Measurements from ENCODE around the gene NIPAL3. TPM values are rescaled to one million over a fixed set of nuclear protein-coding genes. Genes with fewer than 3 reads are reported as not detected.
"Not testable (repeated sequence)": the region's sequence is repeated elsewhere in the genome, so short reads cannot be mapped to it uniquely, and the experiment has no call there.

The NIPAL3 gene
- total and polyA plus RNA-seq, 4 donors, result 23.9 to 66.8 (median 25.3) TPM

DNA sequence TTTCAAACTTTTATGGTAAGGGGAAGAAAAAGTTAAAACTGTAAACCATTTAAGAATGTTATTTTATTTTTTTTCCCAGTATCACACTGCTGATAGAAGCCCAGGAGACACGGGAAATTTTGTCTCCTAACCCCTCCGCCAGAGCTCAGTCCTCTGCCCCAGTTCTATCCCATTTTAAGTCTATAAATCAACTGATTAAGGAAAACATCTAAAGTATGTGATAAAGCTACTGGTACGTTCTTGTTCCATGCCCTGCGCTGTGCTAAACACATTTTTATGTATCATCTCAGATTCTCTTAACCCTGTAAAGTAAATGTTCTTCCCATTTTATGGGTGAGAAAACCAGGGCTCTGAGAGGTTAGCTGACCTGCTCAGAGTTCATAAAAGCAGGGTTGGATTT, 34.7 kb downstream of the NIPAL3 start:
- WGBS (ENCODE audit: insufficient coverage), result no CpG with 5 or more reads among the region's 4 CpGs
- Histone ChIP-seq H3K4me3 (ENCODE audit: low read depth, low read length) (no peak overlapping the region), H3K36me3 (ENCODE audit: control insufficient read depth, insufficient read depth, low read length) (peaks cover 6% of the 10 kb centered on the region), H3K9me3 (ENCODE audit: control insufficient read depth, insufficient read depth, low read length) (no peaks in the 10 kb centered on the region), H3K27me3 (ENCODE audit: control insufficient read depth, insufficient read depth, low read length) (no peaks in the 10 kb centered on the region), H3K27ac (ENCODE audit: low read depth, low read length) (no peak overlapping the region), H3K4me1 (ENCODE audit: control insufficient read depth, insufficient read depth, low read length) (no peaks in the 10 kb centered on the region)
- DNase-seq (ENCODE audit: low read depth in 4 of 6, low spot score in 6 of 6), result no peak

DNA sequence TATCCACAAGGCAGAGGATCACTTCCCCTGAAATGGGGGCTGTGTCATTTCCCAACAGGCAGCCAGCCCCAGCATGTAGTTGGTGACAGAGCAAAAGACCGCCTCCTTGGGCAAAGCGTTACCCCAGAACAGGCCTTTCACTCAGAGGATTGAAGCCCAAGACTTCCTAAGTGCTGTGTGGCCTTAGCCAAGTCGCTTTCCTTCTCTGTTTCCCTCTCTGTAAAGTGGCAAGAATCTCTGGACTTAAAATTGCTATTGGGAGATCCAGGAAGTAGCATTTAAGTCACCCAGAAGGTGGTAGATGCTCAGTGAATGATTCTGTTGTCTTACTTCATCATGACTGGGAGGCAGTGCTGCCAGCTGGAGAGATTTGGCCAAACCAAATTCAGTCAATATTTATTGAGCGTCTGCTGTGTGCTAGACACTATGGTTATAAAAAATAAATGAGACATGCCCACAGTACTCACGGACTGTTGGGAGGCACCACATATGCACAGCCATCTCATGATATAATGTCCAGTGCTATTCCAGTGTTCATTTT, 35.3 kb downstream of the NIPAL3 start:
- Histone ChIP-seq H3K4me3 (ENCODE audit: low read depth, low read length) (no peak overlapping the region), H3K9me3 (ENCODE audit: control insufficient read depth, insufficient read depth, low read length) (no peaks in the 10 kb centered on the region), H3K27ac (ENCODE audit: low read depth, low read length) (no peak overlapping the region), H3K36me3 (ENCODE audit: control insufficient read depth, insufficient read depth, low read length) (peaks cover 8% of the 10 kb centered on the region), H3K4me1 (ENCODE audit: control insufficient read depth, insufficient read depth, low read length) (no peaks in the 10 kb centered on the region), H3K27me3 (ENCODE audit: control insufficient read depth, insufficient read depth, low read length) (no peaks in the 10 kb centered on the region)
- DNase-seq (ENCODE audit: low read depth in 4 of 6, low spot score in 6 of 6), result no peak
- WGBS (ENCODE audit: insufficient coverage), result 100% methylated on average over 3 of the region's 5 CpGs

DNA sequence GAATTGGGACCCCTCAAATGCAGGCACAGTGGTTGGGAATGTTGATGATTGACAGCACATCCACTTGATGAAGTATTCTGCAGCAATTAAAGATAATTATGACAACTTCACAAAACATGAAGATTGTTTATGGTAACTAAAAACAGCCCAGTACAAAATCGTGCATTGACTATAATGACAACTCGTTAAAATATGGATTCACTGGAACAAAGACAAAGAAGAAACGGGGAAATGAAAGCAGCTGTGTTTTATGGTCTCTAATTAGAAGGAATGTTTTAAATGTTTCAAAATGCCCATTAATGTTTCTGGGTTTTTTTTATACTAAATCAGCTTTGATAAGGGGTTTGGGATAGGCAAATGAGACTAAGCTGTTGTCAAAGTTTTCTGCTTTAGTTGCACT, 36.1 kb downstream of the NIPAL3 start:
- H3K4me1 ChIP-seq (ENCODE audit: control insufficient read depth, insufficient read depth, low read length), result no peaks in the 10 kb centered on the region
- no CpG with 5 or more reads among the region's 3 CpGs for WGBS (ENCODE audit: insufficient coverage)
- H3K9me3 ChIP-seq (ENCODE audit: control insufficient read depth, insufficient read depth, low read length), result no peaks in the 10 kb centered on the region
- H3K36me3 ChIP-seq (ENCODE audit: control insufficient read depth, insufficient read depth, low read length), result peaks cover 13% of the 10 kb centered on the region
- H3K27ac ChIP-seq (ENCODE audit: low read depth, low read length), result no peak overlapping the region
- peak in 1 of 6 donors; percentile 38 for DNase-seq (ENCODE audit: low read depth in 4 of 6, low spot score in 6 of 6)
- no peaks in the 10 kb centered on the region for H3K27me3 ChIP-seq (ENCODE audit: control insufficient read depth, insufficient read depth, low read length)
- no peak overlapping the region for H3K4me3 ChIP-seq (ENCODE audit: low read depth, low read length)

DNA sequence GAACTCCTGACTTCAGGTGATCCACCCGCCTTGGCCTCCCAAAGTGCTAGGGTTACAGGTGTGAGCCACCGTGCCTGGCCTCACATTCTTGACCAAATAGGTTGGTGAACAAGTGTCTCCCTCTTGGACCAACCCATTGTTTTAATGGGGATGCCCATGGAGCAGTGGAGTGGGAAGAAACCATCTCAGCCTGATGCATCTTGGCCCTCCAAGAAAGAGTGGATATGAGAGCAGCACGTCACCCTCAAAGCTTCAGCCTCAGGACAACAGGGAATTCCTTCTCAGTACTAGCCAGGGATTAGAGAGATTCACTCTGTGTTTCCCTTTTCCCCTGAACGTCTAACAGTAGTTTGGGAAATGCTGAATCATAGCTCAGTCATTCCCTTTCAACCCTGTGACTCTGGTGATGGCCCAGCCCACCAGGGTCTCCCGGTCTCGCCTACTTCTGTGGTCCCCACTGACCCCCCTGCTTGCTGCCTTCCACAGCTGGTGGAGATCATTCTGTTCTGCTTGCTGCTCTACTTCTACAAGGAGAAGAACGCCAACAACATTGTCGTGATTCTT, 37.4 kb downstream of the NIPAL3 start:
- 86% methylated on average over 7 of the region's 8 CpGs for WGBS (ENCODE audit: insufficient coverage)
- DNase-seq (ENCODE audit: low read depth in 4 of 6, low spot score in 6 of 6), result no peak
- Histone ChIP-seq H3K27ac (ENCODE audit: low read depth, low read length) (no peak overlapping the region), H3K4me1 (ENCODE audit: control insufficient read depth, insufficient read depth, low read length) (no peaks in the 10 kb centered on the region), H3K9me3 (ENCODE audit: control insufficient read depth, insufficient read depth, low read length) (no peaks in the 10 kb centered on the region), H3K36me3 (ENCODE audit: control insufficient read depth, insufficient read depth, low read length) (peaks cover 18% of the 10 kb centered on the region), H3K4me3 (ENCODE audit: low read depth, low read length) (no peak overlapping the region), H3K27me3 (ENCODE audit: control insufficient read depth, insufficient read depth, low read length) (no peaks in the 10 kb centered on the region)

DNA sequence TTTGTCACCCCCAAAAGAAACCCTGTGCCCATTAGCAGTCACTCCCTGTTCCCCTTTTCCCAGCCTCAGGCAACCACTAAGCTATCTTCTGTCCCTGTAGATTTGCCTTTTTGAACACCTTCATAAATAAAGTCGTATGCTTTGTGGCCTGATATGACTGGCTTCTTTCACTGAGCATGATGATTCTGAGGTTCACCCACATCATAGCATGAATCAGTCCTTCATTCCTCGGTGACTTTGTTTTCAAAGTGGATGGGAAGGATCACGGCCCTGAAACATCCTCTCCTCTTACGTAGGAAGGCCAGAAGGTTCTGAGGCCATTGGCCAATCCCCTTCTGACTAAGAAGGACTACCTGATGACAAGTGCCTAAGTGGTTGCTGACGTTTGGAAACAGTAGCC, 39.1 kb downstream of the NIPAL3 start:
- 86% methylated on average over 4 of the region's 5 CpGs for WGBS (ENCODE audit: insufficient coverage)
- Histone ChIP-seq H3K4me1 (ENCODE audit: control insufficient read depth, insufficient read depth, low read length) (no peaks in the 10 kb centered on the region), H3K27me3 (ENCODE audit: control insufficient read depth, insufficient read depth, low read length) (no peaks in the 10 kb centered on the region), H3K36me3 (ENCODE audit: control insufficient read depth, insufficient read depth, low read length) (peaks cover 15% of the 10 kb centered on the region), H3K4me3 (ENCODE audit: low read depth, low read length) (no peak overlapping the region), H3K9me3 (ENCODE audit: control insufficient read depth, insufficient read depth, low read length) (no peaks in the 10 kb centered on the region), H3K27ac (ENCODE audit: low read depth, low read length) (no peak overlapping the region)
- DNase-seq (ENCODE audit: low read depth in 4 of 6, low spot score in 6 of 6), result no peak

DNA sequence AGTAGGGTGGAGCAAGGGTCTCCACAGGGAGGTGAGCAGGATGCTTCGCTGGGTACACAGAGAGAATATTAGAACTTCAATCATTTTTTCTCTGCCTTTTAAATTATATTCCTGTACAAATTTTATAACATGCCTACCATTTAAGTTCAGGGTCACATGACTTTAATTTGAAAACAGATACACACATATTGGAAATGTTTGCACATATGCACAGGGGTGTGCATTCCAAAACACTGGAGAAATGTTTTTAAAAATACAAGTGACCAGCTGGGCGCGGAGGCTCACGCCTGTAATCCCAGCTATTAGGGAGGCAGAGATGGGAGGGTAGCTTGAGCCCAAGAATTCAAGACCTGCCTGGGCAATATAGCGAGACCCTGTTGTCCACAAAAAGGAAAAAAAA, 39.7 kb downstream of the NIPAL3 start:
- WGBS (ENCODE audit: insufficient coverage), result 100% methylated on average over 4 of the region's 5 CpGs
- DNase-seq (ENCODE audit: low read depth in 4 of 6, low spot score in 6 of 6), result no peak
- peaks cover 16% of the 10 kb centered on the region for H3K36me3 ChIP-seq (ENCODE audit: control insufficient read depth, insufficient read depth, low read length)
- no peaks in the 10 kb centered on the region for H3K27me3 ChIP-seq (ENCODE audit: control insufficient read depth, insufficient read depth, low read length)
- no peak overlapping the region for H3K4me3 ChIP-seq (ENCODE audit: low read depth, low read length)
- no peaks in the 10 kb centered on the region for H3K4me1 ChIP-seq (ENCODE audit: control insufficient read depth, insufficient read depth, low read length)
- H3K9me3 ChIP-seq (ENCODE audit: control insufficient read depth, insufficient read depth, low read length), result no peaks in the 10 kb centered on the region
- no peak overlapping the region for H3K27ac ChIP-seq (ENCODE audit: low read depth, low read length)

DNA sequence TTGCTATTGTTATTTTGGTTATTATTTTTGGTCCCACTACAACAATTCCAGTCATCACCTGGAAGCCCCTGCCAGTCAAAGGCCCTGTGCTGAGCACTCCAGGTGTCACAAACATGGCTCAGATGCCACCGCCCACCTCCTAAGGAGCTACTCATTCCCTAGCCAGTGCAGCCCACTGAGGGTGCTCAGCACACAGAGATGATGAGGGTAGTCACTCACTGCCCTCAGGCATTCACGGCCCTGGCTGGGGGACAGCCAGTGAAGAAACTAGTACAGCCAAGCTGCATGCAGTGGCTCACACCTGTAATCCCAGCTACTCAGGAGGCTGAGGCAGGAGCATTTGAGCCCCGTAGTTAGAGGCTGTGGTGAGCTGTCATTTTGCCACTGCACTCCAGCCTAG, 42.3 kb downstream of the NIPAL3 start:
- no peak for DNase-seq (ENCODE audit: low read depth in 4 of 6, low spot score in 6 of 6)
- H3K4me1 ChIP-seq (ENCODE audit: control insufficient read depth, insufficient read depth, low read length), result no peaks in the 10 kb centered on the region
- no peaks in the 10 kb centered on the region for H3K27me3 ChIP-seq (ENCODE audit: control insufficient read depth, insufficient read depth, low read length)
- H3K9me3 ChIP-seq (ENCODE audit: control insufficient read depth, insufficient read depth, low read length), result no peaks in the 10 kb centered on the region
- no peak overlapping the region for H3K4me3 ChIP-seq (ENCODE audit: low read depth, low read length)
- WGBS (ENCODE audit: insufficient coverage), result 83% methylated on average over 2 of the region's 3 CpGs
- no peak overlapping the region for H3K27ac ChIP-seq (ENCODE audit: low read depth, low read length)
- H3K36me3 ChIP-seq (ENCODE audit: control insufficient read depth, insufficient read depth, low read length), result peaks cover 15% of the 10 kb centered on the region

DNA sequence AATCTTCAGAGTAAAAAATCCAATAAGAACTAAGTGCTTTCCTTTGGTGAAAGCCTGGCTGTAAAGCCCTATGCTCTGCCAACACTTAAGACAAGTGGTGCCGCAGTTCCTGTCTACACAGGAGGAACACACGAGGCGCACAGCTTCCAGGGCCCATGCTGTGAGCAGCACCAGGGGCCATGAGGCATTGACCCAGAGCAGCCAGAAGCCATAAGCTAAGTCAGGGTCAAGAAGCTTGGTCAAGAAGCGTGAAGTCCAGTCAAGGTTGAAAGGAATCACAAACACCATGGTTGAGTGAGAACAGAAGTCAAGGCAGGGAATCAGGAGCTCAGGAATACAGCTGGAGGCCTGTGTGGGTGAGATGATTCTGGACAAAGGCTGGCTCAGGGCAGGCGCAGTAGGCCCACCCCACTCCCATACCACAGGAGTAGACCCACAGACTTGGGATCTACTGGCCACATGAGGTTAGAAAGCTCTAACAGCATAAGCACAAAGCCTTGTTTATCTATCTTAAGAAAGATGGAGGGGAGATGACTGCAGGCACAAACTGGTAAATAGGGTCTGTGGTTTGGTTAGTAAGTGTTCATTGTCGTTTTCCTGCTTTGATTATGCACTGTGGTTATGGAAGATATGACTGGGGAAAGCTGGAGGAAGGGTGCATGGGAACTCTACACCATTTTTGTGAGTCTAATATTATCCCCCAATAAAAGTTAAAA, 44.1 kb downstream of the NIPAL3 start:
- H3K27ac ChIP-seq (ENCODE audit: low read depth, low read length), result no peak overlapping the region
- H3K9me3 ChIP-seq (ENCODE audit: control insufficient read depth, insufficient read depth, low read length), result no peaks in the 10 kb centered on the region
- peaks cover 3% of the 10 kb centered on the region for H3K4me1 ChIP-seq (ENCODE audit: control insufficient read depth, insufficient read depth, low read length)
- no peak overlapping the region for H3K4me3 ChIP-seq (ENCODE audit: low read depth, low read length)
- peaks cover 15% of the 10 kb centered on the region for H3K36me3 ChIP-seq (ENCODE audit: control insufficient read depth, insufficient read depth, low read length)
- no peak for DNase-seq (ENCODE audit: low read depth in 4 of 6, low spot score in 6 of 6)
- H3K27me3 ChIP-seq (ENCODE audit: control insufficient read depth, insufficient read depth, low read length), result no peaks in the 10 kb centered on the region
- WGBS (ENCODE audit: insufficient coverage), result 85% methylated on average over 4 of the region's 6 CpGs

DNA sequence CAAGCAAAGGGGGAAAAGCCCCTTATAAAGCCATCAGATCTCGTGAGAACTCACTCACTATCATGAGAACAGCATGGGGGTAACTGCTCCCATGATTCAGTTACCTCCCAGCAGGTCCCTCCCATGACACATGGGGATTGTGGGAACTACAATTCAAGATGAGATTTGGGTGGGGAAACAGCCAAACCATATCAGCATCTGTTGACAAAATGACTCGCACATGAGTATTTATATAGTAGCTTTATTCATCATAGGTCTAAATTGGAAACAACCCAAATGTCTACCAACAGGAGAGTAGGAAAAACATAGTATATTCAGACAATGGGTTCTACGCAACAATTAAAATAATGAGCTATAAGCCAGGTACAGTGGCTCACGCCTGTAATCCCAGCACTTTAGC, 46.5 kb downstream of the NIPAL3 start:
- not testable (repeated sequence) for H3K27ac ChIP-seq (ENCODE audit: low read depth, low read length); H3K4me3 ChIP-seq (ENCODE audit: low read depth, low read length); H3K27me3 ChIP-seq (ENCODE audit: control insufficient read depth, insufficient read depth, low read length); H3K9me3 ChIP-seq (ENCODE audit: control insufficient read depth, insufficient read depth, low read length); H3K4me1 ChIP-seq (ENCODE audit: control insufficient read depth, insufficient read depth, low read length); H3K36me3 ChIP-seq (ENCODE audit: control insufficient read depth, insufficient read depth, low read length); DNase-seq (ENCODE audit: low read depth in 4 of 6, low spot score in 6 of 6)
- 85% methylated on average over 2 of the region's 4 CpGs for WGBS (ENCODE audit: insufficient coverage)

Data from spinal cord (tissue), 10 donors.